ENCODE results near the gene DLG5.

The DLG5 gene

GRCh38 chr10:77902159-77902558 lies 24.4 kb downstream of the DLG5 start:
- no peaks in the 10 kb centered on the region for H3K36me3 ChIP-seq (ENCODE audit: control insufficient read depth, insufficient read depth, low read length)
- DNase-seq (ENCODE audit: extremely low read depth, insufficient read length) = no peak
- H3K27me3 ChIP-seq (replicated peaks; ENCODE audit: control insufficient read depth, insufficient read depth, low read length) = no peaks in the 10 kb centered on the region
- TF ChIP-seq CTCF (IDR thresholded peaks at IDR 0.05; ENCODE audit: insufficient read depth, low read length, poor library complexity, severe bottlenecking) = no peak
- H3K4me3 ChIP-seq (replicated peaks; ENCODE audit: low read depth, low read length) = no peak overlapping the region

GRCh38 chr10:77901743-77902142 lies 24.8 kb downstream of the DLG5 start:
- no peak for DNase-seq (ENCODE audit: extremely low read depth, insufficient read length)
- no peak for TF ChIP-seq CTCF (IDR thresholded peaks at IDR 0.05; ENCODE audit: insufficient read depth, low read length, poor library complexity, severe bottlenecking)

GRCh38 chr10:77899690-77900089 lies 26.9 kb downstream of the DLG5 start:
- H3K27me3 ChIP-seq (replicated peaks; ENCODE audit: control insufficient read depth, insufficient read depth, low read length) = no peaks in the 10 kb centered on the region
- no peak overlapping the region for H3K4me3 ChIP-seq (replicated peaks; ENCODE audit: low read depth, low read length)
- H3K36me3 ChIP-seq (ENCODE audit: control insufficient read depth, insufficient read depth, low read length) = no peaks in the 10 kb centered on the region
- DNase-seq (ENCODE audit: extremely low read depth, insufficient read length) = no peak
- TF ChIP-seq CTCF (IDR thresholded peaks at IDR 0.05; ENCODE audit: insufficient read depth, low read length, poor library complexity, severe bottlenecking) = no peak

More at GRCh38 chr10:77901743-77902142, 24.8 kb downstream of the DLG5 start:
- Histone ChIP-seq H3K36me3 (ENCODE audit: control insufficient read depth, insufficient read depth, low read length) (no peaks in the 10 kb centered on the region), H3K4me3 (replicated peaks; ENCODE audit: low read depth, low read length) (no peak overlapping the region), H3K27me3 (replicated peaks; ENCODE audit: control insufficient read depth, insufficient read depth, low read length) (no peaks in the 10 kb centered on the region)

- Histone ChIP-seq H3K27me3 (replicated peaks; ENCODE audit: control insufficient read depth, insufficient read depth, low read length) (no peaks in the 10 kb centered on the region), H3K36me3 (ENCODE audit: control insufficient read depth, insufficient read depth, low read length) (no peaks in the 10 kb centered on the region), H3K4me3 (replicated peaks; ENCODE audit: low read depth, low read length) (no peak overlapping the region)
- TF ChIP-seq CTCF (IDR thresholded peaks at IDR 0.05; ENCODE audit: insufficient read depth, low read length, poor library complexity, severe bottlenecking) = no peak
- DNase-seq (ENCODE audit: extremely low read depth, insufficient read length) = no peak
Measured at GRCh38 chr10:77899080-77899477, 27.5 kb downstream of the DLG5 start.

- no peak for TF ChIP-seq CTCF (IDR thresholded peaks at IDR 0.05; ENCODE audit: insufficient read depth, low read length, poor library complexity, severe bottlenecking)
- Histone ChIP-seq H3K36me3 (ENCODE audit: control insufficient read depth, insufficient read depth, low read length) (no peaks in the 10 kb centered on the region), H3K27me3 (replicated peaks; ENCODE audit: control insufficient read depth, insufficient read depth, low read length) (no peaks in the 10 kb centered on the region), H3K4me3 (replicated peaks; ENCODE audit: low read depth, low read length) (no peak overlapping the region)
- peak; percentile 28 for DNase-seq (ENCODE audit: extremely low read depth, insufficient read length)
Measured at GRCh38 chr10:77898323-77899079, 28.1 kb downstream of the DLG5 start.

Measured in GM06990 (cell line).